Keratinocyte (primary cell): ENCODE data around the gene NECTIN2. TPM values are rescaled to one million over a fixed set of nuclear protein-coding genes. Genes with fewer than 3 reads are reported as not detected.

ENCODE experiments used
- DNase-seq: peaks from one replicate; pipeline ENCODE4 v3.0.0-alpha.2; 2011; ENCODE audit warnings: low read depth, missing footprints, low spot score
- FAIRE-seq: peaks from 2 replicates; lab custom pipeline; 2011; peaks lifted over from hg19 to GRCh38; lab: Jason Lieb, UNC
- H2AFZ ChIP-seq: 2 replicates; pipeline ENCODE4 v1.6.0; 2012; ENCODE audit warnings: low read length, control low read depth, inconsistent platforms; ENCODE audit not compliant: control insufficient read depth
- H3K27ac ChIP-seq: 2 replicates; pipeline ENCODE4 v1.5.1; 2011; ENCODE audit warnings: low read length; ENCODE audit not compliant: control insufficient read depth, insufficient read depth
- H3K27me3 ChIP-seq: 3 replicates; pipeline ENCODE4 v1.6.0; 2011; ENCODE audit warnings: low read length; ENCODE audit not compliant: control insufficient read depth, insufficient read depth; ENCODE audit errors: extremely low read depth
- H3K36me3 ChIP-seq, 2 experiments: 2 replicates in 1 of 2; 3 replicates in 1 of 2; pipeline ENCODE4 v1.5.1; 2011; ENCODE audit warnings: low read length in 2 of 2, mild to moderate bottlenecking in 1 of 2; ENCODE audit not compliant: control insufficient read depth in 2 of 2, insufficient read depth in 2 of 2; ENCODE audit errors: extremely low read depth in 1 of 2
- H3K4me1 ChIP-seq: 3 replicates; pipeline ENCODE4 v1.5.1; 2011; ENCODE audit warnings: low read length; ENCODE audit not compliant: control insufficient read depth, insufficient read depth; ENCODE audit errors: extremely low read depth
- H3K4me2 ChIP-seq: 3 replicates; pipeline ENCODE4 v1.6.0; 2011; ENCODE audit warnings: low read depth, low read length; ENCODE audit not compliant: control insufficient read depth, insufficient read depth; ENCODE audit errors: extremely low read depth
- H3K4me3 ChIP-seq, 3 experiments: fragments of 200-600 bp in 1 of 3; sonication (generic) in 1 of 3; 2 replicates in 2 of 3; 3 replicates in 1 of 3; pipeline ENCODE4 v1.5.1; 2011 to 2016; ENCODE audit warnings: low read length in 3 of 3, mild to moderate bottlenecking in 3 of 3, control low read depth in 2 of 3, inconsistent platforms in 1 of 3, low read depth in 1 of 3, mixed read lengths in 1 of 3, mixed run types in 1 of 3, moderate library complexity in 1 of 3; ENCODE audit not compliant: control insufficient read depth in 2 of 3, insufficient read depth in 2 of 3; ENCODE audit errors: extremely low read depth in 1 of 3
- H3K79me2 ChIP-seq: 2 replicates; pipeline ENCODE4 v1.6.0; 2012; ENCODE audit warnings: low read length; ENCODE audit not compliant: control insufficient read depth, insufficient read depth
- H3K9ac ChIP-seq: 3 replicates; pipeline ENCODE4 v1.6.0; 2011; ENCODE audit warnings: low read length; ENCODE audit not compliant: control insufficient read depth, insufficient read depth; ENCODE audit errors: extremely low read depth
- H3K9me1 ChIP-seq: 3 replicates; pipeline ENCODE4 v1.6.0; 2011; ENCODE audit warnings: low read length; ENCODE audit not compliant: control insufficient read depth, insufficient read depth; ENCODE audit errors: extremely low read depth
- H3K9me3 ChIP-seq: 2 replicates; pipeline ENCODE4 v1.5.1; 2012; ENCODE audit warnings: low read depth, low read length; ENCODE audit not compliant: control insufficient read depth
- H4K20me1 ChIP-seq: 3 replicates; pipeline ENCODE4 v1.6.0; 2011; ENCODE audit warnings: low read length; ENCODE audit not compliant: control insufficient read depth, insufficient read depth; ENCODE audit errors: extremely low read depth
- EZH2 ChIP-seq: IDR thresholded peaks from one replicate; pipeline ENCODE4 v1.6.1; 2012; ENCODE audit warnings: inconsistent platforms, mild to moderate bottlenecking, low read length, moderate library complexity
- dilution Hi-C: fragments of 300-500 bp; cut with MboI; formaldehyde crosslinking; loops from one replicate; pipeline ENCODE4 v1.7.0; 2020; ENCODE audit warnings: low sequenced_read_pairs; ENCODE audit not compliant: extremely low pct_ligation_motif_present
- polyA plus RNA-seq, 5 experiments: library from polyadenylated mRNA; depleted of rRNA in 3 of 5; stranded (reverse) in 3 of 5; stranded (forward) in 1 of 5; unstranded in 1 of 5; fragments of >200 nt; gene quantifications; 1 replicate in 1 of 5; 2 replicates in 3 of 5; 3 replicates in 1 of 5; pipeline versions ENCODE4 v1.2.1 to v1.2.3, GENCODE V29; 2011 to 2012; ENCODE audit warnings: missing spikeins in 2 of 5, low read depth in 1 of 5, low replicate concordance in 1 of 5
- TF ChIP-seq, protein P1 (sequence below), 3 experiments: IDR thresholded peaks in 1 of 3; conservative IDR thresholded peaks in 1 of 3; optimal IDR thresholded peaks in 1 of 3; 2 replicates in 2 of 3; 3 replicates in 1 of 3; pipeline versions ENCODE3 to v1.5.1; 2011; ENCODE audit warnings: low read length in 3 of 3, mild to moderate bottlenecking in 3 of 3, moderate library complexity in 2 of 3, control low read depth in 1 of 3, inconsistent platforms in 1 of 3; ENCODE audit not compliant: insufficient read depth in 2 of 3; ENCODE audit errors: extremely low read depth in 1 of 3

The NECTIN2 gene
- polyA plus RNA-seq, 1 donor (not counting 4 experiments of a cell fraction or from before 2014, with no cell fraction given): 26.8 TPM

DNA sequence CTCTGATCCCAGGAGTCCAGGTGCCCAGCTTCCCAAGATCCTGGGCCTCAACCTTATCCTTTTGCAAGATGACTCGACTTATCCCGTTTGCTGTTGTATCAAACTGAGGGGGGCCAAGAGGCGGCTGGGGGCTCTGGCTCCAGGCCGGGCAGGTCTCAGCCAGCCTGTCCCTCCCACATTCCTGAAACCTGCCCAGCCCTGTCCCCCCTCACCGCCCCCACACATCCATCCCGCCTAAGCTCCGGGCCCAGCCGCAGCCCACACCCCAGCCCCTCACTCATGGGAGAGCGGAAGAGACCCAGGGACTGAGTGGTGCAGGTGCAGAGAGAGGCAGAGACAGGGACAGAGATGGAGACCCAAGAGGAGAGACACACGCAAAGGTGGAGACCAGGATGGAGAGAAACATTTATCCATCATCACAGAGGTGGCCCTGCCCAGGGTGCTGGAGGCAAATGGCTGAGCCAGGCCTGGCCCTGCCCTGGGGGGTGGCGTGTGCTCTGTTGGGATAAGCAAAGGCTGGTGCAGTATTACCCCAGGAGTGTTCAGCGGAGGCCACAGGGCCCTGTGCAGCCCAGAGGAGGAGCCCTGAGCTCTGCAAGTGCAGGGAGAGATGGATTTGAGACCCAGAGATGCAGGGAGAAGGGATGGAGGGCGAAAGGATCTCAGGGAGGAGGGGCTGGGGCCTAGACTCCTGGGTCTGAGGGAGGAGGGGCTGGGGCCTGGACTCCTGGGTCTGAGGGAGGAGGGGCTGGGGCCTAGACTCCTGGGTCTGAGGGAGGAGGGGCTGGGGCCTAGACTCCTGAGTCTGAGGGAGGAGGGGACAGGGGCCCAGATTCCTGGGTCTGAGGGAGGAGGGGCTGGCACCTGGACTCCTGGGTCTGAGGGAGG, 35.6 kb upstream of the NECTIN2 start:
- Histone ChIP-seq H3K4me1 (peaks cover 42% of the 10 kb centered on the region), H3K9me3 (no peaks in the 10 kb centered on the region), H3K36me3 (peaks cover 12 to 28% of the 10 kb centered on the region in 2 experiments), H3K27me3 (no peaks in the 10 kb centered on the region), H3K9me1 (no peaks in the 10 kb centered on the region), H3K4me3 (peak overlapping the region; percentile 46 to 64 (median 58)), H2AFZ (no peak overlapping the region), H3K79me2 (no peaks in the 10 kb centered on the region), H3K9ac (no peak overlapping the region), H3K4me2 (peak overlapping the region; percentile 97), H3K27ac (no peak overlapping the region), H4K20me1 (peaks cover 7% of the 10 kb centered on the region)
- dilution Hi-C loops: no loop called here
- FAIRE-seq (no peak), DNase-seq (no peak)
- no peak for TF ChIP-seq EZH2
- TF ChIP-seq, protein P1, sequence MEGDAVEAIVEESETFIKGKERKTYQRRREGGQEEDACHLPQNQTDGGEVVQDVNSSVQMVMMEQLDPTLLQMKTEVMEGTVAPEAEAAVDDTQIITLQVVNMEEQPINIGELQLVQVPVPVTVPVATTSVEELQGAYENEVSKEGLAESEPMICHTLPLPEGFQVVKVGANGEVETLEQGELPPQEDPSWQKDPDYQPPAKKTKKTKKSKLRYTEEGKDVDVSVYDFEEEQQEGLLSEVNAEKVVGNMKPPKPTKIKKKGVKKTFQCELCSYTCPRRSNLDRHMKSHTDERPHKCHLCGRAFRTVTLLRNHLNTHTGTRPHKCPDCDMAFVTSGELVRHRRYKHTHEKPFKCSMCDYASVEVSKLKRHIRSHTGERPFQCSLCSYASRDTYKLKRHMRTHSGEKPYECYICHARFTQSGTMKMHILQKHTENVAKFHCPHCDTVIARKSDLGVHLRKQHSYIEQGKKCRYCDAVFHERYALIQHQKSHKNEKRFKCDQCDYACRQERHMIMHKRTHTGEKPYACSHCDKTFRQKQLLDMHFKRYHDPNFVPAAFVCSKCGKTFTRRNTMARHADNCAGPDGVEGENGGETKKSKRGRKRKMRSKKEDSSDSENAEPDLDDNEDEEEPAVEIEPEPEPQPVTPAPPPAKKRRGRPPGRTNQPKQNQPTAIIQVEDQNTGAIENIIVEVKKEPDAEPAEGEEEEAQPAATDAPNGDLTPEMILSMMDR (optimal IDR thresholded peaks at IDR 0.05 in 1 of 3, IDR thresholded peaks at IDR 0.05 in 1 of 3, conservative IDR thresholded peaks at IDR 0.05 in 1 of 3; ENCODE audit: extremely low read depth in 1 of 3, insufficient read depth in 2 of 3, low read length in 3 of 3): no peak

GRCh38 chr19:44811122-44811419, 35.0 kb upstream of the NECTIN2 start:
- peaks cover 15 to 28% of the 10 kb centered on the region in 2 experiments for H3K36me3 ChIP-seq

More at GRCh38 chr19:44811122-44811419, 35.0 kb upstream of the NECTIN2 start:
- DNase-seq (no peak), FAIRE-seq (no peak)
- dilution Hi-C loops: no loop called here
- Histone ChIP-seq H3K4me3 (no peak overlapping the region), H4K20me1 (peaks cover 7% of the 10 kb centered on the region), H3K27ac (no peak overlapping the region), H3K4me2 (no peak overlapping the region), H3K9me1 (no peaks in the 10 kb centered on the region), H3K27me3 (no peaks in the 10 kb centered on the region), H3K9me3 (no peaks in the 10 kb centered on the region), H3K4me1 (peaks cover 42% of the 10 kb centered on the region), H2AFZ (no peak overlapping the region), H3K79me2 (no peaks in the 10 kb centered on the region), H3K9ac (no peak overlapping the region)
- TF ChIP-seq EZH2: no peak
- TF ChIP-seq, protein P1 (optimal IDR thresholded peaks at IDR 0.05 in 1 of 3, IDR thresholded peaks at IDR 0.05 in 1 of 3, conservative IDR thresholded peaks at IDR 0.05 in 1 of 3; ENCODE audit: extremely low read depth in 1 of 3, insufficient read depth in 2 of 3, low read length in 3 of 3): no peak
